Stimulated activated CD4-positive, alpha-beta T cell treated with anti-CD3 and anti-CD28 coated beads, Interleukin-15, amount 100 ng/mL, for 48 hours (primary cell): ENCODE data around the gene LONP2.

Experiments used
- DNase-seq, 2 donors: peaks; one replicate each; pipeline ENCODE4 v3.0.0-alpha.2; 2020; ENCODE audit warnings: low read depth in 2 of 2

LONP2 gene, protein sequence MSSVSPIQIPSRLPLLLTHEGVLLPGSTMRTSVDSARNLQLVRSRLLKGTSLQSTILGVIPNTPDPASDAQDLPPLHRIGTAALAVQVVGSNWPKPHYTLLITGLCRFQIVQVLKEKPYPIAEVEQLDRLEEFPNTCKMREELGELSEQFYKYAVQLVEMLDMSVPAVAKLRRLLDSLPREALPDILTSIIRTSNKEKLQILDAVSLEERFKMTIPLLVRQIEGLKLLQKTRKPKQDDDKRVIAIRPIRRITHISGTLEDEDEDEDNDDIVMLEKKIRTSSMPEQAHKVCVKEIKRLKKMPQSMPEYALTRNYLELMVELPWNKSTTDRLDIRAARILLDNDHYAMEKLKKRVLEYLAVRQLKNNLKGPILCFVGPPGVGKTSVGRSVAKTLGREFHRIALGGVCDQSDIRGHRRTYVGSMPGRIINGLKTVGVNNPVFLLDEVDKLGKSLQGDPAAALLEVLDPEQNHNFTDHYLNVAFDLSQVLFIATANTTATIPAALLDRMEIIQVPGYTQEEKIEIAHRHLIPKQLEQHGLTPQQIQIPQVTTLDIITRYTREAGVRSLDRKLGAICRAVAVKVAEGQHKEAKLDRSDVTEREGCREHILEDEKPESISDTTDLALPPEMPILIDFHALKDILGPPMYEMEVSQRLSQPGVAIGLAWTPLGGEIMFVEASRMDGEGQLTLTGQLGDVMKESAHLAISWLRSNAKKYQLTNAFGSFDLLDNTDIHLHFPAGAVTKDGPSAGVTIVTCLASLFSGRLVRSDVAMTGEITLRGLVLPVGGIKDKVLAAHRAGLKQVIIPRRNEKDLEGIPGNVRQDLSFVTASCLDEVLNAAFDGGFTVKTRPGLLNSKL

DNA sequence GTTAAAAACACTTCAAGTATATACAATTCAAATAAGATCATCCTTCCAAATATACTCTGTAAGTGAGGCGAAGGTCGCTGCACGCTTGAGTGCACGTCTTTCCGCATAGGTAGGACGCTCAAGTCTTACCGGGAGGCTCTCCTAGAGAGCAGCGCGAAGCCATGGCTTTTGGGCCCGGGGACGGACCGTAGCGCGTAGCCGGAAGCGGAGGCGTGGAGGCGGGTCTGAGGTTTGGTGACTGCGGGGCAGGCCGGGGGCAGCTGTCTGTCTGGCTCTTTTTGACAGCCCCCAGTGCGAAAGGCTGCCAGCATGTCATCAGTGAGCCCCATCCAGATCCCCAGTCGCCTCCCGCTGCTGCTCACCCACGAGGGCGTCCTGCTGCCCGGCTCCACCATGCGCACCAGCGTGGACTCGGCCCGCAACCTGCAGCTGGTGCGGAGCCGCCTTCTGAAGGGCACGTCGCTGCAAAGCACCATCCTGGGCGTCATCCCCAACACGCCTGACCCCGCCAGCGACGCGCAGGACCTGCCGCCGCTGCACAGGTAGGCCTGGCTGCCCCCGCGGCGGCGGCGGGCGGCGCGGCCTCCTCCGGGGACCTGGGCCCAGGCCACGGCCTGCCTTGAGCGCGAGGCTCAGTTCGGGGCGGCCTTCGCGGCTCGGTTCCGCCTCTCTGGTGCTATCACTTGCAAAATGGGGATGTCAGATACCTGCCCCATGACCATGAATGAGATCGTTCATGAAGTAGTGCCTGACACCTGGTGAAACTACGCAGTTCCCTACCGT lies at the start of gene LONP2:
LONP2 (plus strand) TSS at position 221 of the 783 bp plus-strand sequence; CDS start at position 310, 89 bp downstream.
- peak; percentile 84 to 89 for DNase-seq

DNA sequence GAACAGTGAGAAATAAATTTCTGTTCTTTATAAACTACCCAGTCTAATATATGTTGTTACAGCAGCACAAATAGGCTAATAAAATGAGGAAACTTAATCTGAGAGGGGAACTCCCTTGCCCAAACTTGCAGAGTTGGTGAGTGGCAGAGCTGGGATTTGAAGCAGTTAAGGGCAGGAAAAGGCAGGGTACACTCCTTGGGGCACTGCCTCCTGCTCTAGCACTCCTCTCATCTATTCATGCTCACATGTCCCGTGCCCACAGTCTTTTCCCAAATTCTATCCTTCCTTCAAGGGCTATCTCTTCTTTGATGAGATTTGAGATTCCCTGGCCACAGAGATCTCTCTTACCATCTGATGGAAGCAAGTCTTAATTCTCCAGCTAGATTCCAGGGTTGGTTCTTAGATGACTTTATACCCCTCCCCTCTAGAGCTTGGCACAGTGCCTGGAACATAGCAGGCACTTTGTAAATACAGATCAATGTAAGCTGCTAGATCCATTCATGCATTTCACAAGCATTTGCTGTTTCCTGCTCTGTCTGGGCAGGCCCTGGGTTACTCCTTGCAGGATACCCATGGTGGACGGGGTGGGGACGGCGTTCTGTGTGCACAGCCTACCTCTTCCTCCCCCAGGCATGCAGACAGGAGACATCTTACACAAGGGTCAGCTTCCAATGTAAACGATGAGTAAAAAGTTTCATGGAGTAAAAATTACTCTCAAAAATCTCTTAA lies 49.1 kb upstream of the LONP2 start:
- DNase-seq: no peak

DNA sequence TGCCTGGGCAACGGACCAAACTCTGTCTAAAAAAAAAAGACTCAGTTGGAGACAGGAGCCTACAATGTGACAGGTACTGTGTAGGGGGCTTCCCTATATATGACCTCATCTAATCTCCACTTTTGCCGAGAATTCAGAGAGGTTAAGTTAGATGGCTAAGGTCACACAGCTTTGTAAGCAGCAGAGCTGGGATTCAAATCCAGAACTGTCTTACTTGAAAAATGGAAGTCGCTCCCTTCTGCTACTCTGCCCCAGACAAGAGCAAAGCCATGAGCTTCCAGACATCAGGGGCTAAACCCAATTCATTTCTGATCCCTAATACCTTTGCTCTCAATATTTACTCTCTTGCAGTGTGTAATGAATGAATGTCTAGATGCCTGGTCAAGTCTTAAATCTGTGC lies 46.8 kb upstream of the LONP2 start:
- DNase-seq: no peak

DNA sequence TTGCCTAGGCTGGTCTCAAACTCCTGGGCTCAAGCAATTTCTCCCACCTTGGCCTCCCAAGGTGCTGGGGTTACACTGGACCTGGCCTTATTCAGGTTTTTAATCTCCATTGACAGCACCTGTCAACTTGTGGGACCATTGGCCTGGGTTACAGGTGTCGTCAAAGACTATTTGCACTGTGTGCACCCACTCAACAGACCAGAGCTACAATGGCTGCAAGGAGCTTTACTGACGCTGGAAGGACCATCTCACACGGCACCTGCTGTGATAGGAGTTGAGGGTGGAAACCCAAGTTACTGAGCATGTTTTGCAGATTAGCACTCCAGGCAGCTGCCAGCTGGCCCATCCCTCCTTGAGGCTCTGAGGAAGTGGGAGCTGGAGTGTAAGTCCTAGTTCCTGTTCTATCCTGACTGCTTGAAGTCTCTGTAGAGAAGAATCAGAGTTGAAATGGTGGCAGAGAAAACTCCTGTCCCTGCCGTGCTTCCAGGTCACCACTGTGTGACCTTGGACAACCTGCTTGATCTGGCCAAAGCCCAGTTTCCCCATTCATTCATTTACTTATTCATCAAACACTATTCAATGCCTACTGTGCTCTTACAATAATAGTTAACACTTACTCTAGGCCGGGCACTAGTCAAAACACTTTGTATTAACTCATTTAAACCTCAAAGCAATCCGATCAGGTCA lies 42.4 kb upstream of the LONP2 start:
- no peak for DNase-seq

DNA sequence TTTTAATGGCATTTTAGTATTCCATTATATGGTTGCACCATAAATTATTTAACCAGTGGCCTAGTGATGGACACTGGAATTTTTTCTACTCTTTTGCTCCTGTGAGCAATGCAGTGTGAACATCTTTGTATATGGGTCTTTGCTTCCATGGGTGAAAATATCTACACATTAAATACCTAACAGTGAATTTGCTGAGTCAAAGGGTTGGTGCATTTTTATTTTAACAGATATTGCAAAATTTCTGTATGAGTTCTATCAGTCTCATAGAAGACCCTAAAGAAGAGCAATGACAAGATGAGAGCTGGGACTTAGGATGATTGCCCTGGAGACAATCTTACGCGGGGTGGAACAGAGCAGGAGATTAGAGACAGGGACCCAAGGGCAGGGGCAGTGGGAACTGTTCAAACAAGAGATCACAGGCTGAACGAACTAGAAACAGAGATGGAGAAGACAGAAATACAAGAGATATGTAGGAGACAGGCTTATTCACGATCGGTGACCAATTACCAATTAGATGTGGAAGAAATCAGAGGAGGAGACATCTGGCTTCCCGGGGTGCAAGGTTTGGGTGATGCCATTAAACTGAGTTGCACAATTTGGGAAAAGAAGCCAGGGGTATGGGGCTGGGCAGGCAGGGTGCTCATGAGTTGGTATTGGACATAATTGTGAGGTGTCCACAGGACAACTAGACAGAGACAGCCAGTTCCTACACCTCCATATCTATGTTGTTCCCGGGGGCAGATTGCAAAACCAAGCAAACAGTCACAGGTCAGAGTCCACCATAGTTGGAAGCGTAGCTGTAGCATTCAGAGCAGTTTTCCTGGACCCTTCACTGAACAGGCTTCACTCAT lies 39.9 kb upstream of the LONP2 start:
- no peak for DNase-seq

DNA sequence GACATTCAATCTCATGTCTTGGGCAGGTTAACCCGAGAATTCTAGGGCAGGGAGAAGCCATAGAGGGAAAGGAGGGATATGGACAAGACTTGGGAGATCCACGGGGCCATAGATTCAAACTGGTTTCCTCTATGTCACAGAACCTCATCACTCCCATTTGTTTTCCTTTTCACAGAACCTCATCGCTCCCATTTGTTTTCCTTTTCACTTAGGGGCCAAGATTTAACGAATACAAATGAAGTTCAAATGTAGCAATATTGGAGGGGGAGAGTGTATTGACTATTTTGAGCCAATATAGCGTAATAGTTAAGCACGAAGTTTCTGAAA lies 39.3 kb upstream of the LONP2 start:
- no peak for DNase-seq

DNA sequence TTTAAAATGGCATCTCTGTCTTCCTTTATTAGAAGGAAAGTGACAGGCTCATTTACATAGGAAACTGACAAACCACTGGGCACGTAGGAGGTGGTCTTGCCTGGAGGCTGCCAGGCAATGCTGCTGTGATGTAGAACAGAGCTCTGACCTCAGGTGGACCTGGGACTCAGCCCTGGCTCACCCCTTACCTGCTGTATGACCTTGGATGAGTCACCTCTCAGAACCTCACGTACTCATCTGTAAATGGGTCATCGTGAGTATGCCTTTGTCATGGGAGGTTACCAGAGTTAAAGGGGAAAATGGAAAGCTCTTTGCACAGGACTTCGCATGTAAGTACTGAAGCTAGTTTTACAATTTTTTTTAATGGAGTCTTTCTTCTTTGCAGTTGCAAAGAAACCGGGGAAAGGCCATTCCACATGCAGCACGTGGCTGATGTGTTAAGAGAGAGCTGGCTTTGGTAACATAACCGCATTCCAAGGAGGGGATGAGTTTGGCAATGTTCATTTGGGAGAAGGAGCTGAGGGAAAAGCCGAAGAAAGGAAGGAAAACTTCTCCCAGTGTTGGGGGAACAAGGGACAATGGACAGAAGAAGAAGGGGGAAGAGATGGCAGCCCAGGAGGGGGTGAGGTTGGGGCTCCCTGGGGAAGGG lies 37.4 kb upstream of the LONP2 start:
- no peak for DNase-seq

DNA sequence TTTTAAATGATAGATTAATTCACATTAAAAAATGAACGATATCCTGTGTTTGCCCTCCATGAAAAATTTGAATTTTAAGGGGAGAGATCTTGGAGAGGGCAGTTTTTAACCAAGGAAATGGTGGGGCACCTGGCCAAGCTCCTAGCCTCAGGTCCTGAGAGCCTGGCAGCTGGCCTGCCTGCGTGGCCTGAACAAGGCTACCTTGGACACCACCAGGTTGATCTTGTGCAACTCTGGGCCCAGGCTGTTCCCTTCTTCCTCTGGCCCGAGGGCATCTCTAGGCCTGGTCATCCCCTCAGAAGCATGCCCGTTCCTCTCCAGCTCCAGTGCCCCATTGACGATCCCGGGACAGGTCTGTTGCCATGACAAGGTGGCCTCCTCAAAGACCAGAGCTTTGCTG lies 33.4 kb upstream of the LONP2 start:
- no peak for DNase-seq

DNA sequence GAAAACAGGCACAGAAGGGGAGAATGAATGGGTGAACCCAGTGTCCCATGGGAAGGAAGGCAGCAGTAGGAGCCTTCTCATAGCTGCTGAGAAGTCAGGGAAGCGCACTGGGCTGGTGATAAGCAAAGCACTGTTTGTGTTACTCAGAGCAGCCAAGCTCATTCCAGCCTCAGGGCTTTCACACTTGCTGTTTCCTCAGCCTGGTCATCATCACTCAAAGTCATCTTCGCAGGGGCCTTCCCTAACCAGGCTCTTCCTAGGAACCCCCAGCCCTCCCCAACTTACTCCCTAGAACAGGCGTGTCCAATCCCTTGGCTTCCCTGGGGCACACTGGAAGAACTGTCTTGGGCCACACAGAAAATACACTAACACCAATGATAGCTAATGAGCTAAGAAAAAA lies 32.1 kb upstream of the LONP2 start:
- DNase-seq: no peak

DNA sequence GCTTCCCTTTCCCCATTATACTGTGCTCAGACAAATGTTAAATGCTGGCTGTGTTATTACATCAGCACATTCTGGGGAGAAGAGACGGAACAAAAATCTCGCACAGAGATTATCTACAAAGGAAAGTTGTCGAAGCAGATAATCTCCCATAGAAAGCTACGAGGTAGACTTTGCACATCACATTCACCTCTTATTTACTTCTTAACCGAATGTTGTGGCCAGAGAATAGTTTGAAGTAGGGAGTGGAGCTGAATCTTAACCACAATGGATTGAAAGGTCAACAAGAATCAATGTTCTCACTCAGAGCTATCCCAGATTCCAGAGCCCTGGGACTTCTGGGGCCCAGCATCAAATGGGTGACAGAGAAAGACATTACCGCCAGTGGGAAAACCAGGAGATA lies 28.4 kb upstream of the LONP2 start:
- no peak for DNase-seq

DNA sequence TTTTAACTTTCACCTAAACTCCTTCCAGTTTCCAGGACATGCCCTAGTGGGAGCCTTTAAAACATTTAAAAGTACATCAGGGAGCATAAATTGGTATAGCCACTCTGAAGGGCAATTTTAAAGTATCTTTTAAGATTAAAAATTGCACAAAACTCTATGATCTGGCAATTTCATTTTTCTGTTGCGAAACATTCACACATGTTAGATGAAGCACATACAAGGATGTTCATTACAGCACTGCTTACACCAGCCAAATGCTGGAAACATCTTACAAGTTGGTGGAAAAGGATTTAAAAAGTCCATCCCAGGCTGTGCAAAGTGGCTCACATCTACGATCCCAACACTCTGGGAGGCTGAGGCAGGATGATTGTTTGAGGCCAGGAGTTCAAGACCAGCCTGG lies 26.4 kb upstream of the LONP2 start:
- no peak for DNase-seq

DNA sequence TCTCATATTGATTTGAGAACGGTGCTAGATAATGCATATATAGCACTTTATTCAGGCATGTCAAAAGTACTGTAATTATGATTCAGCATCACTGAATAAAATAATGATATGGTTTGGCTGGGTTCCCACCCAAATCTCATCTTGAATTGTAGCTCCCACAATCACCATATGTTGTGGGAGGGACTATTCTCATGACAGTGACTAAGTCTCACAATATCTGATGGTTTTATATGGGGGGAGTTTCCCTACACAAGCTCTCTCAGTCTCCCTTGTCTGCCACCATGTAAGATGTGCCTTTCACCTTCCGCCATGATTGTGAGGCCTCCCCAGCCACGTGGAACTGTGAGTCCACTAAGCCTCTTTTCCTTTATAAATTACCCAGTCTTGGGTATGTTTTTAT lies 25.6 kb upstream of the LONP2 start:
- no peak for DNase-seq

DNA sequence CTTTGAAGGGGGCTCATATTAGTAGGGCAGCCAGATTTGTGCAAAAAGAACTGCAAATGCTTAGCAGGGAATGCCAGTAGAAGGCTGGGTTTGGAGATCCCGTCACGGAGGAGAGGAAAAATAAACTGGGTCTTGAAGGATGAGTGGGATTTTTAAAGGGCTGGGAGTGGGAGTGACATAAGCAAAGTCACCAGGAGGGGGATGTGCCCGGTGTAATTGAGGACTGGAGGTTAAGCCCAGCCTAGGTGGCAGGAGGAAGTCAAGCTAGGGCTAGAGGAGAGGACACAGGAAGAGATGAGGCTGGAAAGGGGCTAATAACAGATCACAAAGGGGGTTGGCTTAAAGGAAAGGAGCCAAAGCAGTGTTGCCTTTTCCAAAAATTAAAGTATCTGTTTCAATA lies 23.2 kb upstream of the LONP2 start:
- DNase-seq: no peak

DNA sequence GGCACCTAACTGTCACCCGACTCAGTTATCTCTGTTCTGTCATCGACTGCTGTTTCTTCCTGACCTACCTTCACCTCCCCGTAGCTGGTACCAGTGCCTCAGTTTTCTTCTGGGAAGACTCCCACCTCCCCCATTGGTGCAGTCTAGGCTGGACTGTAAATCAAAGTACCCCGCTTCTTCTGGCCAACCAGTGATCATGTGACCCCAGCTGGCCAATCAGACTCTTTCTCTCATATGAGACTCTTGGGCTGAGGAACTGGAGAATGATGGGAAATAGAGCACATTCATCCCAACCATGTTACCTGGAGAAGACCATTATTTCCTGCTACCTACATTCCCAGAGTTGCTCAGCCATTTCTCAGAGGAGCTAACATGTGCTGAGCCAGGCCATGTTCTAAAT lies 20.6 kb upstream of the LONP2 start:
- no peak for DNase-seq

DNA sequence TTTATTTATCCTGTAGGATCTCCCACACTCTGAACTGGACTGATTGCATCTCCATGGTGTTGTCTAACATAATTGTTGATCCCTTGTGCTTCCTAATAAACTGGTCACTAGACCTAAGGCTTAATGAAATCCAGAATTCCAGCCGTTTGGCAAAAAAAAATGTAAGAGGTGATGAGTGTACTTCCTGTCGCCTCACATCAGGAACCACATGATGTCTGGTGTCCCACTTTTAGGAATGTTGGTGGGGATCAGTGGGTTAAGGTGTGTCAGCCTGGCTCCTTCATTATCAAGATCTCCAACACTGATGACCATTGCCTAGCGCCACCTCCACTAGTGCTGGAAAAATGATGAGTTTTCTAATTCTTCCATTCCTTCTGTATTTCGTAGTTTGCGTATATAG lies 18.6 kb upstream of the LONP2 start:
- no peak for DNase-seq

DNA sequence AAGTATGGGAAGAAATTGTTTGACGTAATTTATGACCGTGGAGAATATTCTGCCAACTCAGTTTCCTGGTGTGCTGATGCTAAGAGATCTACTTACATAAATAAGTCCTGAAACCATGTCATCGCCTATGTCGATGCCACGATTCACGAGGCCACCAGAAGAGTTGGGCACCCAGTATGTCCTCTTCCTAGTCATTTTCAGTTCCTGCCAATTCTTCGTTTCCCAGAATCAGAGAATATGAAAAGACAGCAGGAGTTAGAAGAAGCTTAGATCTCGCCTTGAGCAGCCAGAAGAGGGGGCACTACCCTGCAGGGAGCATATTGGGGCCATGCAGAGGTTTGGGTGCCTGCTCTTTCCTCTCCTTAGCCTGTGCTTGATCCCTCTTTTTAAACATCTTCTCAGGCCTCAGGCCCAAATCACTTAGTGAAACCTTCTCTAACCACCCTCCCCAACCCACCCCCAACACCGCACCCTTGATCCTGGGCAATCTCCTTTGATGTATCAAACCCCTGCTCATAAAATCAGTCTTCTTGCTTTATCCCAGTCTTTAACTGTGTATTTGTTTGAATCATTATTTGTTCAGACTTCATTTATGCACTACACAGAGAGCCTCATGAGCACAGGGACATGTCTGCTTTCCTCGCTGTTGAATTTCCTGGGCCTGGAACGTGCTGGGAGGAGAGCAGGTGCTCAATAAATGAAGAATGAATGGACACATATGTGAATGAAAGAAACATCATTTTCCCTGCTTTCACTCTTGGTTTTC lies 12.2 kb upstream of the LONP2 start:
- DNase-seq: peak; percentile 24 to 35

DNA sequence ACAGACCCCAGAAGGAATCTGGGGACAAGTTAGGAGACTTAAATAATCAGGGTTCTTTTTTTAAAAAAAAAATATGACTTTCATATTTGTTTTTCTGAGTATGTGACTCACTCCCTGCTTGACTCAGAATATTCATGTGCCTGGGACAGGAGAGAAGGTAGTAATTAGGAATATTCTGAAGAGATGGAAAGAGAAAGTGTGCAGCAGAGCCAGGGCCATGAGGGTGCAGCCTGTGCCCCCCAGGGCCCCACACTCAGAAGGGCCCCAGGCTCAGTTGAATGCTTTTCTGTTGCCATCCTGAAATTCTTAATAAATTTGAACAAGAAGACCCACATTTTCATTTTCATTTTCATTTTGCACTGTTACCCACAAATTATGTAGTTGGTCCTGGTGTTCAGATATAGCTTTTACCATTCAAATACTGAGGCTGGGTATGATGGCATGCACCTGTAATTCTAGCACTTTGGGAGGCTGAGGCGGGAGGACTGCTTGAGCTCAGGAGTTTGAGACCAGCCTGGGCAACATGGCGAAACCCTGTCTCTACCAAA lies 11.5 kb upstream of the LONP2 start:
- no peak for DNase-seq

DNA sequence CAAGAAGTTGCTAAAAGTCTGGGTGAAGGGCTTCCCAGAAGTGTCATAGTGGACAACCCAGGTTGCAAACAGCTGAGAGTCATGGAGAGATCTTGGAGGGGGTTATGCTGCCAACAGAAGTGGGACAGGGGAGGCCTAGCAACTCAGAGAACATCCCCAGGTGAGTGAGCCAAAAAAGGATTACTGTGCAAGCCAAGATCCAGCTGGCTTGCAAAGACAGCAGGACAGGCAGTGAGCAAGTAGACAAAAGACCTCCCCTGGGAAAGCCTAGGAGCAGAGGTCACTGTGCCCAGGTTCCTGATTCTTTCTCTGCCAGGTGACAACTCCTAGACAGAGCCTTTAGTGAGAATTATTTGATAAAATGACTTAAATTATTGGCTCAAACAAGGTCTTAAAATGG lies 9.5 kb upstream of the LONP2 start:
- no peak for DNase-seq
